Stimulated activated CD8-positive, alpha-beta memory T cell treated with anti-CD3 and anti-CD28 coated beads, Interleukin-15, amount 100 ng/mL, for 24 hours (primary cell): ENCODE data around the gene GRN.
A peak's percentile ranks its signal among the peaks of the same experiment; 100 is the strongest.

Experiments used
- DNase-seq: peaks from one replicate; pipeline ENCODE4 v3.0.0-alpha.2; 2020; ENCODE audit warnings: low read depth

GRN gene

GRCh38 chr17:44344939-44345453 is at the start of gene GRN:
Gene GRN, plus strand, starts transcription at chr17:44345302. Its CDS starts 3,863 bp downstream, at chr17:44349165.
- DNase-seq: peak; percentile 50

DNA sequence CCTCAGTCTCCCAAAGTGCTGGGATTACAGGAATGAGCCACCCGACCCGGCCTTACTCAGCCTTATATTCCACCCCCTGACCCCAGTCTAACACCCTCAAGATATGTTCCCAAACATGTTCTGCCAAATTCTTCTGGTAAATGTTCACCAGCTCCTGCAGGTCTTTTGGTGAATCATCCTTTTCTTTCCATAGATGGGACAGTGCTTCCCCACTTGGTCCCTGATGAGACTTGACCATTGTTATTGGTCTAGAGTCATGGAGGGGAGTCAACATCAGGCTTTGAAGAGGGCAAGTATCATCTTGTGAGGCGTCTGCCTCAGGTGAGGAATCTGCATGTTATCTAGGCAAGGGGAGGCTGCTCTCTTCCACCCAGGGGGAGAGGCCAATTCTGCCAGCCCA is 47.1 kb upstream of the GRN start:
- DNase-seq: no peak

GRCh38 chr17:44304651-44305050 is 40.5 kb upstream of the GRN start:
- DNase-seq: no peak

GRCh38 chr17:44307387-44308186 is 37.5 kb upstream of the GRN start:
- DNase-seq: no peak

DNA sequence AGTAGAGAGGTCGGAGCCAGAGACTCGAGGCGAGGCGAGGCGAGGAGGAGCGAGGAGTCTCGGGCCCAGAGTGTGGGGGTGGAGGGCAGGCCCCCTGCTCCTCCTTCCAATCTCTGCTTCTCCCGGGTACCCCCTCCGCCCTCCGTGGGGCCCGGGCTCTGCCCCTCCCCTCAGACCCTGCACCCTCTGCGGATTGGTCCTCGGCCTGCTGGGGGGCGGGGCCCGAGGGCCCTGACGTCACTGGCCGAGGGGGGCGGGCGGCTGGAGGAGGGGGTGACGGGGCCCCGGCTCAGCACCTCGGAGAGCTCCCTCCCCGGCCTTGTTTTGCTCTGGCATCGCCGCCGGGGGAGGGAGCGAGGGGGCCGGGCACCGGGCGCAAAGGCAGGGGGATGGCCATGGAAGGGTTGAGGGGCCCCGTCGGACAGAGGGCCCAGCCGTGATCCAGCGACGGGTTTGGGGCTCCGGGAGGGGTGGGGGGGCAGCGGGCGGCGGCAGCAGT is 36.7 kb upstream of the GRN start, which contains the start of gene RUNDC3A:
Gene RUNDC3A (plus strand): TSS at position 282 of the 499 bp plus-strand sequence. CDS start 232 bp downstream, outside the sequence.
- DNase-seq: peak; percentile 79

- DNase-seq: no peak
Observed at GRCh38 chr17:44308865-44309264, 36.2 kb upstream of the GRN start.

DNA sequence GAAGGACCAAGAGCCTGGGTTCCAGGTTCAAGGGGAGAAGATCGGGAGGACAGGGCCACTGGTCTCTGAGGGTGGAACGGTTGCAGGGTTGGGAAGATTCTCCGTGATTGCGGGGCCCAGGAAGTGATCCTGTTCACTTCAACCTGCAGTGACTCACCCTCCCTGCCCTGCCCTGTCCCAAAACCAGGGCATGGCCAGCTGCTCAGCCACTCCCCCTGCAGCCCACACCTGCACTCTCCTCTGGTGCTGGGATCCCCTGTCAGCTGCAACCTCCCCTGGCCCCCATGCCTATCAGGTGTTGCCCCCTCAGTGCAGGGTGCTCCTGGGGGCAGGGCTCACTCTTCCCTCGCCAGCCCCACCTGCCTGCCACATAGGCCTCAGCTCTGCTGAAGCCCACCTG is 35.6 kb upstream of the GRN start:
- no peak for DNase-seq

GRCh38 chr17:44310188-44310587 is 34.9 kb upstream of the GRN start:
- no peak for DNase-seq

GRCh38 chr17:44310609-44311376 is 34.3 kb upstream of the GRN start:
- no peak for DNase-seq

- no peak for DNase-seq
Observed at GRCh38 chr17:44311562-44312181, 33.4 kb upstream of the GRN start.

GRCh38 chr17:44312396-44313104 is 32.6 kb upstream of the GRN start:
- DNase-seq: no peak

- no peak for DNase-seq
Observed at GRCh38 chr17:44314031-44314430, 31.1 kb upstream of the GRN start.

DNA sequence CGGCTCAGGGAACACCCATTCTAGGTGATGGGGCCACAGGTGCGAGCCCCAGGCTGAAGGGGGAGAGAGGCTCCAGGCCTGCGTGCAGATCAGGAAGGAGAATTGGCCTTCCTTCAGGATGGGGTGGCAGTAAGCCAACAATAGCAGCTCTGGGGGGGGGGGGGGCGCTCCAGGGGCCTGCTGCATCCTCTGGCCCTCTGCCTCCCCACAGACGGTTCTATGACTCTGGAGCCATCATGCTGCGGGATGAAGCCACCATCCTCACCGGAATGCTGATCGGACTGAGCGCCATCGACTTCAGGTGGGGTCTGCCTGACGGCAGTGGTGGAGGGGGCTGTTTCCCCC is 30.6 kb upstream of the GRN start:
- DNase-seq: no peak

- DNase-seq: peak; percentile 23
Observed at GRCh38 chr17:44314869-44315661, 30.0 kb upstream of the GRN start.

DNA sequence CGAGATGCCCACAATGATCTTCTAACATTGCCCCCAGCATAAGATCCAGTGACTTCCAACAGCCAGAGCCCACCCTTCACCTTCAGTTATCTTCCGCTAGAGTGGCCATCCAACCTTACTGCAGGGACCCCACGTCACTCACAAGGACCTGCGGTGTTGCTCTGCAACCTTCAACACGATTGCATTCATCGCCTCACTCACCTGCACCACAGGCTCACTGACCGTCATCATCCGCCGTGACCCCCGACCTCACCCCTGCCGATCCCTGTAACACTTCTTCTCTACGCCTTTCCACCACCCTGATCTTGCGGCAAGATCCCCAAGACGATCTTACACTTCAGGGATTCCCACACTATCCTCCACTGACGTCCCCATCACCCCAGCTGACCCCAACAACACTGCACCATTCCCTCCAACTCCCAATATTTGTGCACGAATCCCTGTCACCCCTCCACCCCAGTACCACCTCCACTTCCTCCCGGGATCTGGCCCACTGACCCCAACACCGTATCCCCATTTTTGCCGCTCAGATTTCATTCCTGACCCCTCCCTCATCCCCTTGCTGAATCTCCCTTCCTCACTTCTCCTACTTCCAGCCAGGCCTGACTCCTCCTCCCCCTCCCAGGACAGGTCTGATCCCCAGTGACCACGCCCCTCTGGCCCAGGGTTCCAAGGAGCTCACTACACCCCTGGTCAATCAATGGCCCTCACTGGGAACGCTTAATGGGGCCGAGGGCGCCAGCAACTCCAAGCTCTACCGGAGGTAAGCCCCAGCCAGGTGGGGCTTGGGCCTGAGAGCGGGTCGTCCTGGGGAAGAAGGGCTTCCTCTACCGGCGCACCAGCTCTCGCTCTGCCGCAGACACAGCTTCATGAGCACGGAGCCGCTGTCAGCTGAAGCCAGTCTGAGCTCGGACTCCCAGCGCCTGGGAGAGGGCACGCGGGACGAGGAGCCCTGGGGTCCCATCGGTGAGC is 29.1 kb upstream of the GRN start:
- DNase-seq: no peak

- no peak for DNase-seq
Observed at GRCh38 chr17:44317545-44317944, 27.6 kb upstream of the GRN start.

DNA sequence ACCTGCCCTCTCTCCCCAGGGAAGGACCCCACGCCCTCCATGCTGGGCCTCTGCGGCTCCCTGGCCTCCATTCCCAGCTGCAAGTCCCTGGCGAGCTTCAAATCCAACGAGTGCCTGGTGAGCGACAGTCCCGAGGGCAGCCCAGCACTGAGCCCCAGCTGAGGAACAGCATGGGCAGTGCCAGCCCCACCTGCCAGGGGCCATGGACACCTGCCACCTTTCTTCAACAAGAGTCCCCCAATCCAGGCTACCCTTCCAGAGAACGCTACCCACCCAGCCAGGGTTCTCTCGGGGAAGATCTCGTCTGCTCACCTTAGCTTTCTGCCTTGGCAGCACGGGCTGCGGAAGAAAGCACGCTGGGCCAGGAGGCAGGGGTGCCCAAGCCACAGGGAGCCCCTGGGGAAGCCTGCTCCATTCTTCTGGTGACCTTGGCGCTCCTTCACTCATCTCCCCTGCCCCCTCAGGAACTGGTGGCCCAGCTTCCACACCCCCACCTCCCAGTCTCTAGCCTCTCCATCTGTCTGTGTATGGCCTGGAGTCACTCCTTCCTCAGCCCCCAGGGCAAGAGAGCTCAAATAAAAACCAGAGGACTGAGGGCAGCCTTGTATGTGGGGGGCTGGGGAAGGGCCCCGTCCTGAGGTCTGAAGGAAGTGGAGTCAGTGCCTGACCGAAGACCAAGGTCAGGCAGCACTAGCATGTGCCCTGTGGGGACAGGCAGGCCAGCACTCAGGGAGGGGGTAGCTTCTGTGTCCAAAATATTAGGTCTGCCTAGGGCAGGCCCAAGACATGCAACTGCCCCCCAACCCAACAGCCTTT is 26.8 kb upstream of the GRN start:
- DNase-seq: no peak

DNA sequence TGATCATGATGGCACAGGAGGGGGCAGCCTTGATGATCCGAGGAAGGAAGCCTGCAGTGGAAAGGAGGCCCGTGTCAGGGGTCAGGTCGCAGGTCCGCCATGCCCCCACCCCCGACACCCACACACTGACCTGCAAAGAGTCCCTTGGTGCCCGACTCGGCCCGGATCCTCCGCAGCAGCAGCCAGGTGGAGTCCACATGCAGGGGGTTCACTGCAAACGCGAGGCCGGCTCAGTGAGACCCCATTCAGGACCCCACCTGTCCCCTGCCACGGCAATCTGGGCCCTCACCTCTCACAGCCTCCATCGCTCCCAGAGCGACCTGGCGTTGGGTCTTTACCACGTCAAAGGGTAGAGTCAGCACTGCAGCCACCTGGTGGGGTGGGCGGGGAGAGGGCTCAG is 25.0 kb upstream of the GRN start:
- DNase-seq: no peak
